ENCODE measurements around the gene PSMA6. TPM values are rescaled to one million over a fixed set of nuclear protein-coding genes. Genes with fewer than 3 reads are reported as not detected.

PSMA6 gene
- total and polyA plus RNA-seq, 4 donors: 87.5 to 151 (median 98.8) TPM

DNA sequence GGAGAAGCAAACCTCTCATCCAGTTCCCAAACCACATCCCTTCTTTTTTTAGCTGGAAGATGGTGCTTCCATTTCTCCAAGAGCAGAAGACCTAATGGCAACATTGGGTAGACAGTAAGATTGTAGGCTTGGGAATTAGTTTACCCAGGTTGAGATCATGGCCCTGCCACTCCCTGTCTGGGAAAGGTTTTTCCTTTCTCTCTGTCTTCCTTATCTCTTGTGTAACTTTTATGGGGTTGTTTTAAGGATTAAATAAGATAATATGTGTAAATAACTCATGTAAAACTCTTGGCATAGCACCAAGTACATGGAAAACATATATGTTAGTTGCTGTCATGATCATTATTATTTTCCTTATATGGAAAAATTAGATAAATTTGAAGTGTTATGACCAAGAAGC is 23.2 kb upstream of the PSMA6 start:
- no peak for TF ChIP-seq GABPA (IDR thresholded peaks at IDR 0.05 in 1 of 2, conservative IDR thresholded peaks at IDR 0.05 in 1 of 2)
- no peak for DNase-seq (ENCODE audit: low spot score)
- Histone ChIP-seq H3K4me1 (ENCODE audit: control insufficient read depth in 4 of 4, insufficient read depth in 4 of 4, low read length in 3 of 4) (no peaks in the 10 kb centered on the region), H3K4me3 (ENCODE audit: low read depth in 1 of 3, low read length in 3 of 3) (no peak overlapping the region), H3K27me3 (ENCODE audit: control insufficient read depth in 4 of 4, insufficient read depth in 4 of 4, low read length in 3 of 4) (no peaks in the 10 kb centered on the region), H3K27ac (ENCODE audit: low read depth in 1 of 2, low read length in 2 of 2) (no peak overlapping the region), H3K36me3 (ENCODE audit: control insufficient read depth in 4 of 4, insufficient read depth in 3 of 4, low read depth in 1 of 4, low read length in 3 of 4) (peaks cover 6 to 14% (median 10%) of the 10 kb centered on the region in 4 donors), H3K9ac (ENCODE audit: low read depth in 1 of 2, low read length in 2 of 2) (no peak overlapping the region), H3K9me3 (ENCODE audit: control insufficient read depth in 4 of 4, low read length in 3 of 4) (no peaks in the 10 kb centered on the region)

DNA sequence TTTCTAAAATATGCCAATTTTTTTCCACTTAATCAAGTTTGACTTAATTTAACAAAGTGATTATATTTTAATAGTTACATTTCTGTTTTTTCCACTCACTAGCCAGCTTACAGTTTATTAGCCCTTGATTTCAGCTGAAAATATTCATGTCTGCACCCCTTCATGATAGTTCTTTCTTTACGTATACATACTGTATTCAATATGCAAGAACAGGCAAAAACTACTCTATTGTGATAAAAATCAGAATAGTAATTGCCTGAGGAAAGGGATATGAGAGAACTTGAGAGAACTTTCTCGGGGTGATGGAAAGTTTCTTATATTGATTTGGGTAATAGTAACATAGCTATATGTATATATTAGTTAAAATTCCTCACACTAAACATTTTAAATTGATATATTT is 17.4 kb upstream of the PSMA6 start:
- H3K9ac ChIP-seq (ENCODE audit: low read depth in 1 of 2, low read length in 2 of 2): no peak overlapping the region
- H3K36me3 ChIP-seq (ENCODE audit: control insufficient read depth in 4 of 4, insufficient read depth in 3 of 4, low read depth in 1 of 4, low read length in 3 of 4): peaks cover 4 to 16% (median 11%) of the 10 kb centered on the region in 4 donors

GRCh38 chr14:35277179-35277578 is 15.0 kb upstream of the PSMA6 start:
- no peak for DNase-seq (ENCODE audit: low spot score)
- Histone ChIP-seq H3K36me3 (ENCODE audit: control insufficient read depth in 4 of 4, insufficient read depth in 3 of 4, low read depth in 1 of 4, low read length in 3 of 4) (peaks cover 0 to 11% (median 7%) of the 10 kb centered on the region in 4 donors), H3K27me3 (ENCODE audit: control insufficient read depth in 4 of 4, insufficient read depth in 4 of 4, low read length in 3 of 4) (no peaks in the 10 kb centered on the region), H3K4me1 (ENCODE audit: control insufficient read depth in 4 of 4, insufficient read depth in 4 of 4, low read length in 3 of 4) (no peaks in the 10 kb centered on the region), H3K27ac (ENCODE audit: low read depth in 1 of 2, low read length in 2 of 2) (no peak overlapping the region), H3K9ac (ENCODE audit: low read depth in 1 of 2, low read length in 2 of 2) (no peak overlapping the region), H3K9me3 (ENCODE audit: control insufficient read depth in 4 of 4, low read length in 3 of 4) (no peaks in the 10 kb centered on the region), H3K4me3 (ENCODE audit: low read depth in 1 of 3, low read length in 3 of 3) (no peak overlapping the region)
- 93% methylated on average over 4 of the region's 4 CpGs for WGBS
- no peak for TF ChIP-seq REST (IDR thresholded peaks at IDR 0.05)
- TF ChIP-seq, protein P1, sequence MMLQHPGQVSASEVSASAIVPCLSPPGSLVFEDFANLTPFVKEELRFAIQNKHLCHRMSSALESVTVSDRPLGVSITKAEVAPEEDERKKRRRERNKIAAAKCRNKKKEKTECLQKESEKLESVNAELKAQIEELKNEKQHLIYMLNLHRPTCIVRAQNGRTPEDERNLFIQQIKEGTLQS (IDR thresholded peaks at IDR 0.05): no peak
- TF ChIP-seq MAX (IDR thresholded peaks at IDR 0.05): no peak
- TF ChIP-seq CTCF (IDR thresholded peaks at IDR 0.05; ENCODE audit: low read depth, low read length, missing input control): no peak
- TF ChIP-seq SP1 (IDR thresholded peaks at IDR 0.05): no peak
- no peak for TF ChIP-seq EGR1 (IDR thresholded peaks at IDR 0.05; ENCODE audit: low read depth in 2 of 2)
- no peak for TF ChIP-seq FOXA1 (IDR thresholded peaks at IDR 0.05)
- no peak for TF ChIP-seq RAD21 (IDR thresholded peaks at IDR 0.05)
- TF ChIP-seq, protein P2, sequence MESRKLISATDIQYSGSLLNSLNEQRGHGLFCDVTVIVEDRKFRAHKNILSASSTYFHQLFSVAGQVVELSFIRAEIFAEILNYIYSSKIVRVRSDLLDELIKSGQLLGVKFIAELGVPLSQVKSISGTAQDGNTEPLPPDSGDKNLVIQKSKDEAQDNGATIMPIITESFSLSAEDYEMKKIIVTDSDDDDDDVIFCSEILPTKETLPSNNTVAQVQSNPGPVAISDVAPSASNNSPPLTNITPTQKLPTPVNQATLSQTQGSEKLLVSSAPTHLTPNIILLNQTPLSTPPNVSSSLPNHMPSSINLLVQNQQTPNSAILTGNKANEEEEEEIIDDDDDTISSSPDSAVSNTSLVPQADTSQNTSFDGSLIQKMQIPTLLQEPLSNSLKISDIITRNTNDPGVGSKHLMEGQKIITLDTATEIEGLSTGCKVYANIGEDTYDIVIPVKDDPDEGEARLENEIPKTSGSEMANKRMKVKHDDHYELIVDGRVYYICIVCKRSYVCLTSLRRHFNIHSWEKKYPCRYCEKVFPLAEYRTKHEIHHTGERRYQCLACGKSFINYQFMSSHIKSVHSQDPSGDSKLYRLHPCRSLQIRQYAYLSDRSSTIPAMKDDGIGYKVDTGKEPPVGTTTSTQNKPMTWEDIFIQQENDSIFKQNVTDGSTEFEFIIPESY (IDR thresholded peaks at IDR 0.05): no peak
- TF ChIP-seq JUND (IDR thresholded peaks at IDR 0.05): no peak

More for the DNA sequence above, 17.4 kb upstream of the PSMA6 start:
- H3K4me1 ChIP-seq (ENCODE audit: control insufficient read depth in 4 of 4, insufficient read depth in 4 of 4, low read length in 3 of 4): no peaks in the 10 kb centered on the region
- 96% methylated on average over 2 of the region's 2 CpGs for WGBS
- no peak for DNase-seq (ENCODE audit: low spot score)
- no peaks in the 10 kb centered on the region for H3K27me3 ChIP-seq (ENCODE audit: control insufficient read depth in 4 of 4, insufficient read depth in 4 of 4, low read length in 3 of 4)
- H3K27ac ChIP-seq (ENCODE audit: low read depth in 1 of 2, low read length in 2 of 2): no peak overlapping the region
- H3K9me3 ChIP-seq (ENCODE audit: control insufficient read depth in 4 of 4, low read length in 3 of 4): no peaks in the 10 kb centered on the region
- TF ChIP-seq FOXA2 (IDR thresholded peaks at IDR 0.05) (no peak), YY1 (IDR thresholded peaks at IDR 0.05) (no peak), GABPA (IDR thresholded peaks at IDR 0.05 in 1 of 2, conservative IDR thresholded peaks at IDR 0.05 in 1 of 2) (no peak), TAF1 (conservative IDR thresholded peaks at IDR 0.05) (no peak)
- TF ChIP-seq, protein P2 (IDR thresholded peaks at IDR 0.05): no peak
- H3K4me3 ChIP-seq (ENCODE audit: low read depth in 1 of 3, low read length in 3 of 3): no peak overlapping the region
